ENCODE data around the gene WDR6. TPM values are rescaled to one million over a fixed set of nuclear protein-coding genes. Genes with fewer than 3 reads are reported as not detected.

WDR6 gene
- total and polyA plus RNA-seq, 2 experiments from 2014 or later: 76.5 to 156 TPM

DNA sequence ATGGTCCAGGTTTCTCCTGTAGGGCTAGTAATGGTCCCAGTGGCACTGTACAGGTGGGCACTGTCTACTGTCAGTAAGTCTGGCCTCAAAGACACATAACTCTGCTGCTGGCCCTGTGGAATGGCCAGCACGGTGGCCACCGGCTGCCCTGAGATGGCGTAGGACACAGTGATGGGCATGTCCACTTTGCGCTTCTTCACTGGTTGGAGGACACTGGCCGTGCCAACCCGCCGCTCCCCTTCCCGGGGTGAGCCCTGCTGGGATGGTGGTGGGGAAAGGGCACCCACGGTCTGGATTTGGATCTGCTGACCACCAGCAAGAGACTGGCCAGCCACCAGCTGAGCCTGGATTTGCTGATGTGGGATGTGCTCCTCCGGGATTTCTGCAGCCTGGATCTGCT, 50.1 kb downstream of the WDR6 start (continued):
- TF ChIP-seq, protein P1, sequence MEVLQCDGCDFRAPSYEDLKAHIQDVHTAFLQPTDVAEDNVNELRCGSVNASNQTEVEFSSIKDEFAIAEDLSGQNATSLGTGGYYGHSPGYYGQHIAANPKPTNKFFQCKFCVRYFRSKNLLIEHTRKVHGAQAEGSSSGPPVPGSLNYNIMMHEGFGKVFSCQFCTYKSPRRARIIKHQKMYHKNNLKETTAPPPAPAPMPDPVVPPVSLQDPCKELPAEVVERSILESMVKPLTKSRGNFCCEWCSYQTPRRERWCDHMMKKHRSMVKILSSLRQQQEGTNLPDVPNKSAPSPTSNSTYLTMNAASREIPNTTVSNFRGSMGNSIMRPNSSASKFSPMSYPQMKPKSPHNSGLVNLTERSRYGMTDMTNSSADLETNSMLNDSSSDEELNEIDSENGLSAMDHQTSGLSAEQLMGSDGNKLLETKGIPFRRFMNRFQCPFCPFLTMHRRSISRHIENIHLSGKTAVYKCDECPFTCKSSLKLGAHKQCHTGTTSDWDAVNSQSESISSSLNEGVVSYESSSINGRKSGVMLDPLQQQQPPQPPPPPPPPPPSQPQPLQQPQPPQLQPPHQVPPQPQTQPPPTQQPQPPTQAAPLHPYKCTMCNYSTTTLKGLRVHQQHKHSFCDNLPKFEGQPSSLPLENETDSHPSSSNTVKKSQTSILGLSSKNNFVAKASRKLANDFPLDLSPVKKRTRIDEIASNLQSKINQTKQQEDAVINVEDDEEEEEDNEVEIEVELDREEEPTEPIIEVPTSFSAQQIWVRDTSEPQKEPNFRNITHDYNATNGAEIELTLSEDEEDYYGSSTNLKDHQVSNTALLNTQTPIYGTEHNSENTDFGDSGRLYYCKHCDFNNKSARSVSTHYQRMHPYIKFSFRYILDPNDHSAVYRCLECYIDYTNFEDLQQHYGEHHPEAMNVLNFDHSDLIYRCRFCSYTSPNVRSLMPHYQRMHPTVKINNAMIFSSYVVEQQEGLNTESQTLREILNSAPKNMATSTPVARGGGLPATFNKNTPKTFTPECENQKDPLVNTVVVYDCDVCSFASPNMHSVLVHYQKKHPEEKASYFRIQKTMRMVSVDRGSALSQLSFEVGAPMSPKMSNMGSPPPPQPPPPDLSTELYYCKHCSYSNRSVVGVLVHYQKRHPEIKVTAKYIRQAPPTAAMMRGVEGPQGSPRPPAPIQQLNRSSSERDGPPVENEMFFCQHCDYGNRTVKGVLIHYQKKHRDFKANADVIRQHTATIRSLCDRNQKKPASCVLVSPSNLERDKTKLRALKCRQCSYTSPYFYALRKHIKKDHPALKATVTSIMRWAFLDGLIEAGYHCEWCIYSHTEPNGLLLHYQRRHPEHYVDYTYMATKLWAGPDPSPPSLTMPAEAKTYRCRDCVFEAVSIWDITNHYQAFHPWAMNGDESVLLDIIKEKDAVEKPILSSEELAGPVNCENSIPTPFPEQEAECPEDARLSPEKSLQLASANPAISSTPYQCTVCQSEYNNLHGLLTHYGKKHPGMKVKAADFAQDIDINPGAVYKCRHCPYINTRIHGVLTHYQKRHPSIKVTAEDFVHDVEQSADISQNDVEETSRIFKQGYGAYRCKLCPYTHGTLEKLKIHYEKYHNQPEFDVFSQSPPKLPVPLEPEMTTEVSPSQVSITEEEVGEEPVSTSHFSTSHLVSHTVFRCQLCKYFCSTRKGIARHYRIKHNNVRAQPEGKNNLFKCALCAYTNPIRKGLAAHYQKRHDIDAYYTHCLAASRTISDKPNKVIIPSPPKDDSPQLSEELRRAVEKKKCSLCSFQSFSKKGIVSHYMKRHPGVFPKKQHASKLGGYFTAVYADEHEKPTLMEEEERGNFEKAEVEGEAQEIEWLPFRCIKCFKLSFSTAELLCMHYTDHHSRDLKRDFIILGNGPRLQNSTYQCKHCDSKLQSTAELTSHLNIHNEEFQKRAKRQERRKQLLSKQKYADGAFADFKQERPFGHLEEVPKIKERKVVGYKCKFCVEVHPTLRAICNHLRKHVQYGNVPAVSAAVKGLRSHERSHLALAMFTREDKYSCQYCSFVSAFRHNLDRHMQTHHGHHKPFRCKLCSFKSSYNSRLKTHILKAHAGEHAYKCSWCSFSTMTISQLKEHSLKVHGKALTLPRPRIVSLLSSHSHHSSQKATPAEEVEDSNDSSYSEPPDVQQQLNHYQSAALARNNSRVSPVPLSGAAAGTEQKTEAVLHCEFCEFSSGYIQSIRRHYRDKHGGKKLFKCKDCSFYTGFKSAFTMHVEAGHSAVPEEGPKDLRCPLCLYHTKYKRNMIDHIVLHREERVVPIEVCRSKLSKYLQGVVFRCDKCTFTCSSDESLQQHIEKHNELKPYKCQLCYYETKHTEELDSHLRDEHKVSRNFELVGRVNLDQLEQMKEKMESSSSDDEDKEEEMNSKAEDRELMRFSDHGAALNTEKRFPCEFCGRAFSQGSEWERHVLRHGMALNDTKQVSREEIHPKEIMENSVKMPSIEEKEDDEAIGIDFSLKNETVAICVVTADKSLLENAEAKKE (CRISPR knock-in tag; IDR thresholded peaks at IDR 0.05): no peak

DNA sequence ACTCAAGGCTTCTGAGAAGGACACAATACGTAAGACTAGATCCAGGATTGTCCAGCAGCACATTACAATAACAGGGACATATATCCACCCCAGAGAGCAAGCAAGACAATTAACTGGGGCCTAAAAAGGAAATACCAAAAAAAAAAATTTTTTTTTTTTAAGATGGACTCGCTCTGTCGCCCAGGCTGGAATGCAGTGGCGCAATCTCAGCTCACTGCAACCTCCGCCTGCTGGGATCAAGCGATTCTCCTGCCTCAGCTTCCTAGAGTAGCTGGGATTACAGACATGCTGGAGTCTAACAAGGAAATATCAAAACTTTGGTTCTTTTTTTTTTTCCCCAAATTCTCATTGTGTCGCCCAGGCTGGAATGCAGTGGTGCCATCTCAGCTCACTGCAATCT, 50.8 kb downstream of the WDR6 start:
- Histone ChIP-seq H3K27me3 (ENCODE audit: insufficient read depth) (no peaks in the 10 kb centered on the region), H3K4me3 (no peak overlapping the region), H3K36me3 (ENCODE audit: insufficient read depth) (peaks cover 35% of the 10 kb centered on the region), H3K79me2 (replicated peaks; ENCODE audit: insufficient read depth) (peaks cover 24% of the 10 kb centered on the region), H3K27ac (ENCODE audit: low read depth) (no peak overlapping the region), H3K4me2 (no peak overlapping the region), H3F3A (replicated peaks; ENCODE audit: low read depth) (no peaks in the 10 kb centered on the region), H2AFZ (no peak overlapping the region), H3K9me2 (ENCODE audit: insufficient read depth) (no peaks in the 10 kb centered on the region), H4K20me1 (replicated peaks; ENCODE audit: insufficient read depth) (peaks cover 11% of the 10 kb centered on the region), H3K4me1 (ENCODE audit: insufficient read depth) (no peaks in the 10 kb centered on the region)
- Mint-ChIP-seq H3K4me3 (no peak overlapping the region), H3K4me1 (no peaks in the 10 kb centered on the region), H3K9me3 (no peaks in the 10 kb centered on the region), H3K27me3 (ENCODE audit: insufficient read depth, low read depth, poor library complexity) (peaks cover 1% of the 10 kb centered on the region), H3K27ac (no peak overlapping the region; the same call in 1 of the 2 replicates), H3K36me3 (ENCODE audit: low read depth) (peaks cover 64% of the 10 kb centered on the region)
- DNase-seq (ENCODE audit: low spot score): no peak
- no peak for ATAC-seq
- TF ChIP-seq EZH2phosphoT487 (IDR thresholded peaks at IDR 0.05; ENCODE audit: unreplicated experiment) (no peak), REST (IDR thresholded peaks at IDR 0.05; ENCODE audit: unreplicated experiment) (no peak), POLR2AphosphoS5 (IDR thresholded peaks at IDR 0.05; ENCODE audit: low read depth) (no peak), JUNB (IDR thresholded peaks at IDR 0.05; ENCODE audit: unreplicated experiment) (no peak), NANOG (IDR thresholded peaks at IDR 0.05; ENCODE audit: borderline replicate concordance) (no peak), ZNF331 (CRISPR knock-in tag; IDR thresholded peaks at IDR 0.05; ENCODE audit: low read depth) (no peak), EZH2 (IDR thresholded peaks at IDR 0.05; ENCODE audit: low read depth, unreplicated experiment) (no peak), STAT1 (IDR thresholded peaks at IDR 0.05; ENCODE audit: unreplicated experiment) (no peak)
- TF ChIP-seq, protein P2, sequence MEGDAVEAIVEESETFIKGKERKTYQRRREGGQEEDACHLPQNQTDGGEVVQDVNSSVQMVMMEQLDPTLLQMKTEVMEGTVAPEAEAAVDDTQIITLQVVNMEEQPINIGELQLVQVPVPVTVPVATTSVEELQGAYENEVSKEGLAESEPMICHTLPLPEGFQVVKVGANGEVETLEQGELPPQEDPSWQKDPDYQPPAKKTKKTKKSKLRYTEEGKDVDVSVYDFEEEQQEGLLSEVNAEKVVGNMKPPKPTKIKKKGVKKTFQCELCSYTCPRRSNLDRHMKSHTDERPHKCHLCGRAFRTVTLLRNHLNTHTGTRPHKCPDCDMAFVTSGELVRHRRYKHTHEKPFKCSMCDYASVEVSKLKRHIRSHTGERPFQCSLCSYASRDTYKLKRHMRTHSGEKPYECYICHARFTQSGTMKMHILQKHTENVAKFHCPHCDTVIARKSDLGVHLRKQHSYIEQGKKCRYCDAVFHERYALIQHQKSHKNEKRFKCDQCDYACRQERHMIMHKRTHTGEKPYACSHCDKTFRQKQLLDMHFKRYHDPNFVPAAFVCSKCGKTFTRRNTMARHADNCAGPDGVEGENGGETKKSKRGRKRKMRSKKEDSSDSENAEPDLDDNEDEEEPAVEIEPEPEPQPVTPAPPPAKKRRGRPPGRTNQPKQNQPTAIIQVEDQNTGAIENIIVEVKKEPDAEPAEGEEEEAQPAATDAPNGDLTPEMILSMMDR (conservative IDR thresholded peaks at IDR 0.05; ENCODE audit: low read depth in 2 of 2): no peak
